ENCODE data around the gene PDSS2. TPM values are rescaled to one million over a fixed set of nuclear protein-coding genes. Genes with fewer than 3 reads are reported as not detected.
A peak's percentile ranks its signal among the peaks of the same experiment; 100 is the strongest.

PDSS2 gene
- total and polyA plus RNA-seq, 12 donors, result 6.4 to 39.8 (median 27.6) TPM

- TF ChIP-seq CTCF (IDR thresholded peaks at IDR 0.05) (peak; percentile 21 to 98 (median 66)), POLR2A (IDR thresholded peaks at IDR 0.05) (no peak)
- H3K9me3 ChIP-seq (replicated peaks in 1 of 3), result peaks cover 0 to 5% (median 0%) of the 10 kb centered on the region in 3 donors
- no peaks in the 10 kb centered on the region for H3K27me3 ChIP-seq
- H3K4me3 ChIP-seq, result peak overlapping the region in 2 of 4 donors; percentile 56 to 94
- 0 to 3% (median 1%) methylated on average over 6 to 114 of the region's 116 CpGs for WGBS, 4 donors
- intact Hi-C loops (cut with DNase I), result loop anchor here (5.0 to 10.0 kb wide), 2 partner anchors 80 to 87 kb away; partner anchors contain the start of gene MTRES1 (in 1 of the 2)
- peak overlapping the region in 3 of 5 donors; percentile 62 to 82 (median 67) for H3K27ac ChIP-seq
- peaks cover 0 to 17% of the 10 kb centered on the region in 2 donors for H3K4me1 ChIP-seq (replicated peaks in 1 of 2)
- peak; percentile 86 to 92 (median 89) for DNase-seq
- no peaks in the 10 kb centered on the region for H3K36me3 ChIP-seq (replicated peaks in 1 of 2)
These were observed 345.0 kb downstream of the PDSS2 start for GRCh38 chr6:107114213-107114925.

GRCh38 chr6:107110200-107110599 is 349.2 kb downstream of the PDSS2 start:
- WGBS, 4 donors, result 70 to 90% (median 85%) methylated on average over 1 of the region's 1 CpG
- Histone ChIP-seq H3K27me3 (no peaks in the 10 kb centered on the region), H3K36me3 (replicated peaks in 1 of 2) (no peaks in the 10 kb centered on the region), H3K4me3 (no peak overlapping the region), H3K4me1 (replicated peaks in 1 of 2) (peaks cover 0 to 6% of the 10 kb centered on the region in 2 donors), H3K27ac (no peak overlapping the region), H3K9me3 (replicated peaks in 1 of 3) (no peaks in the 10 kb centered on the region)
- DNase-seq, result no peak
- no peak for TF ChIP-seq CTCF (IDR thresholded peaks at IDR 0.05)
- TF ChIP-seq POLR2A (IDR thresholded peaks at IDR 0.05), result no peak
- intact Hi-C loops (cut with DNase I), result loop anchor here (5.0 to 10.0 kb wide), 2 partner anchors 75 to 83 kb away; partner anchors contain the start of gene MTRES1 (in 1 of the 2)

GRCh38 chr6:107108201-107108890 is 351.0 kb downstream of the PDSS2 start:
- Histone ChIP-seq H3K4me3 (no peak overlapping the region), H3K27ac (no peak overlapping the region), H3K9me3 (replicated peaks in 1 of 3) (no peaks in the 10 kb centered on the region), H3K36me3 (replicated peaks in 1 of 2) (no peaks in the 10 kb centered on the region), H3K27me3 (no peaks in the 10 kb centered on the region), H3K4me1 (replicated peaks in 1 of 2) (no peaks in the 10 kb centered on the region)
- intact Hi-C loops (cut with DNase I), result no loop called here
- DNase-seq, result no peak
- TF ChIP-seq CTCF (IDR thresholded peaks at IDR 0.05) (no peak), POLR2A (IDR thresholded peaks at IDR 0.05) (no peak)
- WGBS, 4 donors, result 90 to 95% (median 90%) methylated on average over 17 of the region's 17 CpGs

- DNase-seq, result no peak
- Histone ChIP-seq H3K4me1 (replicated peaks in 1 of 2) (no peaks in the 10 kb centered on the region), H3K27ac (no peak overlapping the region), H3K27me3 (no peaks in the 10 kb centered on the region), H3K36me3 (replicated peaks in 1 of 2) (no peaks in the 10 kb centered on the region), H3K4me3 (no peak overlapping the region), H3K9me3 (replicated peaks in 1 of 3) (no peaks in the 10 kb centered on the region)
- intact Hi-C loops (cut with DNase I), result no loop called here
- 91 to 94% (median 93%) methylated on average over 4 of the region's 4 CpGs for WGBS, 4 donors
- no peak for TF ChIP-seq CTCF (IDR thresholded peaks at IDR 0.05)
- TF ChIP-seq POLR2A (IDR thresholded peaks at IDR 0.05), result no peak
These were observed 351.6 kb downstream of the PDSS2 start for GRCh38 chr6:107107791-107108190.
